HFFc6 (cell line): Measurements from ENCODE around the gene STXBP6. TPM values are rescaled to one million over a fixed set of nuclear protein-coding genes. Genes with fewer than 3 reads are reported as not detected.

Experiments
- DNase-seq: peaks from one replicate; pipeline ENCODE4 v3.0.0-alpha.2; 2018
- H3K27ac Mint-ChIP-seq: 2 replicates; pipeline ENCODE4 v1.8.0; 2020; ENCODE audit warnings: mild to moderate bottlenecking, mixed read lengths
- H3K27me3 Mint-ChIP-seq: 2 replicates; pipeline ENCODE4 v1.8.0; 2021; ENCODE audit warnings: mild to moderate bottlenecking, moderate library complexity, mixed read lengths; ENCODE audit not compliant: insufficient read depth
- H3K36me3 Mint-ChIP-seq: 2 replicates; pipeline ENCODE4 v1.8.0; 2021; ENCODE audit warnings: low read depth, mixed read lengths
- H3K4me1 Mint-ChIP-seq: 2 replicates; pipeline ENCODE4 v1.8.0; 2020; ENCODE audit warnings: low read depth, mixed read lengths
- H3K4me3 Mint-ChIP-seq: 2 replicates; pipeline ENCODE4 v1.8.0; 2020; ENCODE audit warnings: mild to moderate bottlenecking, moderate library complexity, mixed read lengths
- H3K9me3 Mint-ChIP-seq: 2 replicates; pipeline ENCODE4 v1.8.0; 2020; ENCODE audit warnings: mild to moderate bottlenecking, mixed read lengths
- total RNA-seq, 6 experiments: library from RNA; stranded (reverse); fragmentation: NEBNext Ultra II Directional; extraction: Animal tissue kit (Norgen Biotek cat#: 25700); gene quantifications; 2 replicates in 1 of 6; 3 replicates in 5 of 6; pipeline ENCODE4 v1.2.3, GENCODE V29; 2021
- TF ChIP-seq, protein P1 (sequence below): fragments of 200-600 bp; sonication (generic); IDR thresholded peaks from 2 replicates; pipeline ENCODE4 v1.5.0; 2021; ENCODE audit warnings: antibody characterized with exemption, mild to moderate bottlenecking

Gene STXBP6
- total RNA-seq, 6 experiments from 2014 or later: 15.4 to 17.5 (median 17.0) TPM

DNA sequence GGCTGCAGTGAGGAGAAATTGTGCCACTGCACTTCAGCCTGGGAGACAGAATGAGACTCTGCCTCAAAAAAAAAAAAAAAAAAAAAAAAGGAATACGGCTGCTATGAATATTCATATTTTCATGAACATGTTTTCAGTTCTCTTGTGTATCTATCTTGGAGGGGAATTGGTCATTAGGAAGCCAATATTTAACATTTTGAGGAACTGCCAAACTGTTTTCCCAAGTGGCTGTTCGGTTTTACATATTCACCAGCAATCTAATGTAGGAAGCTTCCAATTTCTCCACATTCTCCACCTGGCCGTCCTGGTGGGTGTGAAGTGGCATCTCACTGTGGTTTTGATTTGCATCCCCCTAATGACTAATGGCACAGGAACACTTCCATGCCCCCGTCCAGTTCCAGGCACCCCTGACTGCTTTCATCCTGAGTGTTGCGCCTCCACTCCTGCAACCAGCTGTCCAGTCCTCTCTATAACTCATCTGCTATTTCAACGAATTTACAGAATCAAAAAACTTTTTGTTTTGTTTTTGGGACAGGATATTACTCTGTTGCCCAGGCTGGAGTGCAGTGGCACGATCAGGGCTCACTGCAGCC lies 5.7 kb downstream of the STXBP6 start:
- Mint-ChIP-seq H3K4me1 (peaks cover 50% of the 10 kb centered on the region), H3K4me3 (no peak overlapping the region), H3K27me3 (peaks cover 1% of the 10 kb centered on the region), H3K9me3 (no peaks in the 10 kb centered on the region), H3K27ac (no peak overlapping the region), H3K36me3 (no peaks in the 10 kb centered on the region)
- no peak for DNase-seq
- TF ChIP-seq, protein P1, sequence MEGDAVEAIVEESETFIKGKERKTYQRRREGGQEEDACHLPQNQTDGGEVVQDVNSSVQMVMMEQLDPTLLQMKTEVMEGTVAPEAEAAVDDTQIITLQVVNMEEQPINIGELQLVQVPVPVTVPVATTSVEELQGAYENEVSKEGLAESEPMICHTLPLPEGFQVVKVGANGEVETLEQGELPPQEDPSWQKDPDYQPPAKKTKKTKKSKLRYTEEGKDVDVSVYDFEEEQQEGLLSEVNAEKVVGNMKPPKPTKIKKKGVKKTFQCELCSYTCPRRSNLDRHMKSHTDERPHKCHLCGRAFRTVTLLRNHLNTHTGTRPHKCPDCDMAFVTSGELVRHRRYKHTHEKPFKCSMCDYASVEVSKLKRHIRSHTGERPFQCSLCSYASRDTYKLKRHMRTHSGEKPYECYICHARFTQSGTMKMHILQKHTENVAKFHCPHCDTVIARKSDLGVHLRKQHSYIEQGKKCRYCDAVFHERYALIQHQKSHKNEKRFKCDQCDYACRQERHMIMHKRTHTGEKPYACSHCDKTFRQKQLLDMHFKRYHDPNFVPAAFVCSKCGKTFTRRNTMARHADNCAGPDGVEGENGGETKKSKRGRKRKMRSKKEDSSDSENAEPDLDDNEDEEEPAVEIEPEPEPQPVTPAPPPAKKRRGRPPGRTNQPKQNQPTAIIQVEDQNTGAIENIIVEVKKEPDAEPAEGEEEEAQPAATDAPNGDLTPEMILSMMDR: no peak

DNA sequence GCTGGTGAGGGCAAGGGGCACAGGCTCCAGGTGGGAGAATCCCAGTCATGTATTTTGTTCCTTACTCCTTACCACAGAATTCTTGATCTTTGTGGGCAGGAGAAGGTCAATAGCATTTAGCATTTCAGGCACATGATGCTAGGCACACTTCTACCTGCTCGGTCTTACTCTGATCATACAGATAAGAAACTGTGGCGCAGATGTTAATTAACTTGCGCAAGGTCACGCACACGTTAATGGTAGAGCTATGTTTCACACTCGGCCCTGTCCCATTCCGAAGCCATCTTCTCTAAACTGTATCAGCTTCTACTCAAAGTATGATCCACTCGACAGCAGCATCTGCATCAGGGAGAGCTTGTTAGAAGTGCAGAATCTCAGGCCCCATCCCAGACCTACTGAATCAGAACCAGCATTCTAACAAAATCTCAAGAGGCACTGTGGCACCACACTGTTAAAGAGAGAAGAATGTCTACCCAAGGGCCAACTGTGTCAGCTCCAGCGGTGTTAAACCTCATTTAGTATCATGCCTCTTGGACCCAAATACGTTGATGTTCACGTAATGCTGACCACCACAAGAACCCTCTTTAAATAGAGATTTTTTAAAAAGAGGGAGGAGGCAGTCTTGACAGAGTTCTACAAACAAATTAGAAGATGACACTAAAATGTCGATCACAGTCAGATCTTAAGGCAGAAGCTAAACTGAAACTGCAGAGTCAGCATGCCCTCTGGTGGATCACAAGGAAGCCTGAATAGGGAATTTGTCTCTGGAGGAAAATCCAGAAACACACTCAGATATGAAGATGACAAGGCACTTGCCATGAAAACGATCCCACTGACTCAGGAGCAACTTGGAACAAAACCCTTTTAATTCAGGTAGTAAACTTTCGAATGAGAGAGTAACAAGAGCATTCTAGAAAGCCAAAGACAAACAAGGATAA lies 7.3 kb downstream of the STXBP6 start:
- TF ChIP-seq, protein P1: peak; percentile 76
- peaks cover 1% of the 10 kb centered on the region for H3K27me3 Mint-ChIP-seq
- no peaks in the 10 kb centered on the region for H3K9me3 Mint-ChIP-seq
- H3K36me3 Mint-ChIP-seq: no peaks in the 10 kb centered on the region
- no peak overlapping the region for H3K27ac Mint-ChIP-seq
- H3K4me3 Mint-ChIP-seq: no peak overlapping the region
- DNase-seq: peak; percentile 52
- H3K4me1 Mint-ChIP-seq: peaks cover 38% of the 10 kb centered on the region

DNA sequence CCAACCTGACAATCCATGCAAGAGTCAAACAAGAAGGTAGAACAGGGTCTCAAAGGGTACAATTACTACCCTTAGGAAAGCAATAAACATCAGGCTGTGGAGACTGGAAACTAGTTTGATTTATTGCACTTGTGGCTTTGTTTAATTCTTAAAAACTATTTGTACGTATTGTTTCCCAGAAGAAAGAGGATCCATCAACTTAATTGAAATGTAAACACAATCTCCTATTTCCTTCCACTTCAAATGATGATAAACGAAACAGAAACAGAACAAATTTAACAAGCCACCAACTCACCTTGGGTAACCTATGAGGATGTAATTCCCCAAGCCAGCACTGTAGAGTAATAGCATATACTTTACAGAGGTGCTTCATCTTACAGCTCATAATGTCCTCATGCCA lies 8.0 kb downstream of the STXBP6 start:
- DNase-seq: no peak
- Mint-ChIP-seq H3K27me3 (peaks cover 1% of the 10 kb centered on the region), H3K9me3 (no peaks in the 10 kb centered on the region), H3K36me3 (no peaks in the 10 kb centered on the region), H3K27ac (no peak overlapping the region), H3K4me3 (no peak overlapping the region), H3K4me1 (peaks cover 45% of the 10 kb centered on the region)
- TF ChIP-seq, protein P1: no peak

DNA sequence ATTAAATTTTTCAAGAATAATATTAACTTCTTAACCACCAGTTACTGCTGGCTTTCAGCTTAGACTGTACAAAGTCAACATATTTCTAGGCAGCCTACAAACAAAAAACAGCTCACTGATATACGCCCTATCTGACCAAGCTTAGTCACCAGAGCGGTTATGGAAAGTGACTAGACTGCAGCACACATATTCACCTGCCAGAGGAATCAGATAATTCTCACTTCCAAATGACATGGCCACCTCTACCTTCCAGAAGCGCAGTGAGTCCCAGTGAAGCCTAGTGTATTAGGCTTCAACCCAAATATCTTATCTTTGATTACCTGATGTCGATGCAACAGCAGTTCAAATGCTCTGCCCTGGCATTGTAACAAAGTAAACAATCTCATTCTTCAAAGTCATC lies 8.5 kb downstream of the STXBP6 start:
- no peak for DNase-seq
- Mint-ChIP-seq H3K27me3 (peaks cover under 1% of the 10 kb centered on the region), H3K27ac (no peak overlapping the region)

DNA sequence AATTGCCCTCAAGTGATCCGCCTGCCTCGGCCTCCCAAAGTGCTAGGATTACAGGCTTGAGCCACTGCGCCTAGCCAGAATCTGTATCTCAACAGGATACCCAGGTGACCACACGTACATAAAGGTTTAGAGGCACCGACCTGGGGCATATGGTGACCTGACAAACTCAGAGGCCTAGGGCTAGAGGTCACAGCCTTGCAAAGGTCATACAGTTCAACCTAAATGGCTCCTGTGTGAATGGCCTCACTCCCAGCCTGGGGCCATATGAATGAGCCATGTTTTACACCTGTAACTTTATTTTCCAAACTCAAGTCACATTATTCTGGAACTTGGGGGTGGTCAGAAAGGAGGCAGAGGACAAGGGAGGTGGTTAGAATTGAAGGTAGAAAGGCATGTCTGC lies 10.0 kb downstream of the STXBP6 start:
- H3K4me1 Mint-ChIP-seq: peaks cover 35% of the 10 kb centered on the region
- TF ChIP-seq, protein P1: no peak
- H3K4me3 Mint-ChIP-seq: no peak overlapping the region
- DNase-seq: no peak
- no peaks in the 10 kb centered on the region for H3K36me3 Mint-ChIP-seq
- no peak overlapping the region for H3K27ac Mint-ChIP-seq
- H3K9me3 Mint-ChIP-seq: no peaks in the 10 kb centered on the region
- H3K27me3 Mint-ChIP-seq: no peaks in the 10 kb centered on the region; the same call in none of the 2 replicates

More for the DNA sequence above, 8.5 kb downstream of the STXBP6 start:
- Mint-ChIP-seq H3K4me3 (no peak overlapping the region), H3K9me3 (no peaks in the 10 kb centered on the region), H3K36me3 (no peaks in the 10 kb centered on the region), H3K4me1 (peaks cover 43% of the 10 kb centered on the region)
- TF ChIP-seq, protein P1: no peak
